Measurements from ENCODE around the gene ZNF324.

DNA sequence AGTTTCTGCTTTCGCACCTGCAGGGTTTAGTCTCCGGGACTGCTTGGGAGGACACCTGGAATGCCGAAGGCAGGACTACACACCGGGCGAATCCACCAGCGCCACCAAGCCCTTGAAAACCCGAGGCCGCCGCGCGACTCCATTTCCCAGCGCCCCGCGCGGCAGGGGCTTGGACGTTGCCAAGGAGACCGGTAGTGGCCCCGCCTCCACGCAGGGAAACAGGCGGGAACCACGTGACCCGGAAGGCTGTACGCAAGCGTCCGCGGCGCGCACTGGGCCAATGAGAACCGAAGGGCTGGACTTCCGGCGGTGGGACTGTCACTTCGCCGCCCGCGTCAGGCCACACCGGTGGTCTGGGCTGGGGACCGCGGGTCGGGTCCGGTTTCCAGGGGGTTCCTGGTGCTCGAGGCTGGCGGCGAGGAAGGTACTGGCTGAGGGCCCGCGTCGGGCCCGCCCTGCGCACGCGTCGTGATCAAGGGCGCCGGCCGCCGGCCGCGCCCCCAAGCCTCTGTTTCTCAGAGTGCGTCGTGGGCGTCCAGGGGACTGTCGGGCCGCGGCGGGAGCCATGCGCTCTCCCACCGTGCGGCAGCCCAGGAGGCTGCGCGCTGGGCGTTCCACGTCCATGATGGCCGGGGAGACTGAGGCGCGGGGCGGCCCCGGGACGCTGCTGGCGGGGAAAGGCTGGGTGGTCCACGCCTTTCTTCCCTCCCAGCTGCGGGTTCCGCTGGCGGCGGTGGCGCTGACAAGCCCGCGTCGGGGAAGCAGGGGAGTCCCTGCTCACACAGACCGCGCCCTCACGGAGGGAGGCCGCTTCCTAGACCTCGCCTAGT lies at the start of gene ZNF324:
- TF ChIP-seq, protein P1, sequence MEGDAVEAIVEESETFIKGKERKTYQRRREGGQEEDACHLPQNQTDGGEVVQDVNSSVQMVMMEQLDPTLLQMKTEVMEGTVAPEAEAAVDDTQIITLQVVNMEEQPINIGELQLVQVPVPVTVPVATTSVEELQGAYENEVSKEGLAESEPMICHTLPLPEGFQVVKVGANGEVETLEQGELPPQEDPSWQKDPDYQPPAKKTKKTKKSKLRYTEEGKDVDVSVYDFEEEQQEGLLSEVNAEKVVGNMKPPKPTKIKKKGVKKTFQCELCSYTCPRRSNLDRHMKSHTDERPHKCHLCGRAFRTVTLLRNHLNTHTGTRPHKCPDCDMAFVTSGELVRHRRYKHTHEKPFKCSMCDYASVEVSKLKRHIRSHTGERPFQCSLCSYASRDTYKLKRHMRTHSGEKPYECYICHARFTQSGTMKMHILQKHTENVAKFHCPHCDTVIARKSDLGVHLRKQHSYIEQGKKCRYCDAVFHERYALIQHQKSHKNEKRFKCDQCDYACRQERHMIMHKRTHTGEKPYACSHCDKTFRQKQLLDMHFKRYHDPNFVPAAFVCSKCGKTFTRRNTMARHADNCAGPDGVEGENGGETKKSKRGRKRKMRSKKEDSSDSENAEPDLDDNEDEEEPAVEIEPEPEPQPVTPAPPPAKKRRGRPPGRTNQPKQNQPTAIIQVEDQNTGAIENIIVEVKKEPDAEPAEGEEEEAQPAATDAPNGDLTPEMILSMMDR (IDR thresholded peaks at IDR 0.05): peak in 1 of 12 donors; percentile 17
- peak in 1 of 2 donors; percentile 78 for TF ChIP-seq POLR2A (IDR thresholded peaks at IDR 0.05)
